GM13976 (cell line): Measurements from ENCODE around the gene OR2G3.

Experiments
- DNase-seq: peaks from one replicate; pipeline ENCODE4 v3.0.0; 2012; ENCODE audit warnings: low spot score
- CTCF ChIP-seq: IDR thresholded peaks from 2 replicates; pipeline ENCODE4 v1.5.1; 2012; ENCODE audit warnings: borderline replicate concordance, mild to moderate bottlenecking; ENCODE audit not compliant: insufficient read depth; ENCODE audit errors: extremely low read depth, missing control alignments, control extremely low read depth
- in situ Hi-C: fragments of 300-500 bp; cut with MboI; formaldehyde crosslinking; loops from one replicate; pipeline ENCODE4 v1.12.0; 2022; ENCODE audit warnings: low sequenced_read_pairs, mixed read lengths, inconsistent platforms; ENCODE audit not compliant: unreplicated experiment

OR2G3 gene

GRCh38 chr1:247578946-247579460 is 26.4 kb upstream of the OR2G3 start:
- no peak for TF ChIP-seq CTCF
- in situ Hi-C loops = no loop called here

GRCh38 chr1:247588060-247588459 is 17.3 kb upstream of the OR2G3 start, which contains the start of gene OR2G2:
Gene OR2G2 (plus strand): TSS chr1:247588360. CDS start chr1:247588360, 0 bp downstream.
- DNase-seq = no peak
- in situ Hi-C loops = no loop called here
- no peak for TF ChIP-seq CTCF

More at GRCh38 chr1:247578946-247579460, 26.4 kb upstream of the OR2G3 start:
- no peak for DNase-seq

- DNase-seq = no peak
- no peak for TF ChIP-seq CTCF
- in situ Hi-C loops = no loop called here
These were observed 8.0 kb downstream of the OR2G3 start for GRCh38 chr1:247613405-247613804.

GRCh38 chr1:247614625-247615024 is 9.2 kb downstream of the OR2G3 start:
- no peak for TF ChIP-seq CTCF
- DNase-seq = no peak
- in situ Hi-C loops = no loop called here

DNA sequence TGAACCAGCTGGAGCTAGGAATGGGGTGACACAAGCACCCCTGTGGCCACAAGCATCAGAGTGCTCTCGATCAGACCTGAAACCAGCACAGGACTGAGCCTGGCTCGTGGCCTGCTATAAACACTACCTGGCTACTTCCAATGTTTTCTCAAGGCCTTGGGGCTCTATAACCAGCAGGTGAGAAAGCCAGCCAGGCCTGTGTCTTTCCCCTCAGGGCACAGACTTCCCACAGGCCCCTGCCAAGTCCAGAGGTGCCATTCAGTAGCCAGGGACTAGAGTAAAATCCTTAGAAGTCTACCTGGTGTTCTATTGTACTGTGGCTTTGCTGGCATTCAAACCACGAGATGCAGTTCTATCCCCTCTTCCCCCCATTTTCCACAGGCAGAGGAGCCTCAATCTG is 22.6 kb downstream of the OR2G3 start:
- TF ChIP-seq CTCF = no peak
- in situ Hi-C loops = no loop called here
- DNase-seq = no peak

- in situ Hi-C loops = no loop called here
- no peak for DNase-seq
- TF ChIP-seq CTCF = no peak
These were observed 32.6 kb downstream of the OR2G3 start for GRCh38 chr1:247638011-247638410.
